Activated CD8-positive, alpha-beta T cell treated with anti-CD3 and anti-CD28 coated beads for 36 hours (primary cell): ENCODE measurements around the gene KLHL26. TPM values are rescaled to one million over a fixed set of nuclear protein-coding genes. Genes with fewer than 3 reads are reported as not detected.

ENCODE experiments used
- ATAC-seq: fragments of 200-7000 bp; cut with Tn5 transposase; one replicate; pipeline ENCODE4 v1.10.0; 2021; ENCODE audit warnings: mild to moderate bottlenecking, moderate library complexity
- CTCF ChIA-PET: fragments of 350-600 bp; sonication (Branson Sonifier 250); formaldehyde crosslinking; loops from one replicate; lab custom pipeline; 2021; ENCODE audit warnings: antibody characterized with exemption; lab: Charles Lee
- POLR2A ChIA-PET: fragments of 350-600 bp; sonication (Branson Sonifier 250); formaldehyde crosslinking; loops from one replicate; lab custom pipeline; 2021; ENCODE audit warnings: antibody characterized with exemption; lab: Charles Lee
- DNase-seq: peaks from one replicate; pipeline ENCODE4 v3.0.0-alpha.2; 2020
- H3K27ac Mint-ChIP-seq: one replicate; pipeline ENCODE4 v1.8.0; 2021; ENCODE audit warnings: mild to moderate bottlenecking, mixed read lengths
- H3K27me3 Mint-ChIP-seq: one replicate; pipeline ENCODE4 v1.8.0; 2021; ENCODE audit warnings: mixed read lengths
- H3K36me3 Mint-ChIP-seq: one replicate; pipeline ENCODE4 v1.8.0; 2021; ENCODE audit warnings: low read depth, mixed read lengths
- H3K4me1 Mint-ChIP-seq: one replicate; pipeline ENCODE4 v1.8.0; 2021; ENCODE audit warnings: low read depth, mixed read lengths
- H3K4me3 Mint-ChIP-seq: one replicate; pipeline ENCODE4 v1.8.0; 2021; ENCODE audit warnings: mild to moderate bottlenecking, moderate library complexity, mixed read lengths
- H3K9me3 Mint-ChIP-seq: one replicate; pipeline ENCODE4 v1.8.0; 2021; ENCODE audit warnings: mixed read lengths
- CTCF ChIP-seq: fragments of 200-600 bp; IDR thresholded peaks from one replicate; pipeline ENCODE4 v1.8.0; 2022; ENCODE audit warnings: antibody characterized with exemption, mild to moderate bottlenecking
- intact Hi-C: fragments of 100-400 bp; cut with micrococcal nuclease; formaldehyde crosslinking; loops from one replicate; pipeline ENCODE4 v1.10.0; 2022
- total RNA-seq, 2 experiments: library from RNA; stranded (reverse); gene quantifications; one replicate each; pipeline ENCODE4 v1.2.3, GENCODE V29; 2021

Gene KLHL26
- total RNA-seq, 2 experiments from 2014 or later, result 10.3 to 10.8 TPM

GRCh38 chr19:18660051-18660910, 23.5 kb downstream of the KLHL26 start:
- H3K27ac Mint-ChIP-seq, result no peak overlapping the region
- H3K4me1 Mint-ChIP-seq, result peaks cover 10% of the 10 kb centered on the region
- no peaks in the 10 kb centered on the region for H3K36me3 Mint-ChIP-seq
- intact Hi-C loops, result no loop called here
- no peak for TF ChIP-seq CTCF
- no peak overlapping the region for H3K4me3 Mint-ChIP-seq
- CTCF ChIA-PET, result interaction anchor here (1.0 kb wide), 1 partner anchor 187 kb away, joined by 3 read pairs; no protein-coding TSS in a partner anchor
- no peaks in the 10 kb centered on the region for H3K9me3 Mint-ChIP-seq
- no peak for DNase-seq
- POLR2A ChIA-PET, result no interaction called here
- no peak for ATAC-seq
- H3K27me3 Mint-ChIP-seq, result no peaks in the 10 kb centered on the region

- no peak for ATAC-seq
- Mint-ChIP-seq H3K27ac (no peak overlapping the region), H3K4me3 (no peak overlapping the region), H3K36me3 (no peaks in the 10 kb centered on the region), H3K4me1 (peaks cover 10% of the 10 kb centered on the region), H3K9me3 (no peaks in the 10 kb centered on the region), H3K27me3 (no peaks in the 10 kb centered on the region)
- POLR2A ChIA-PET, result no interaction called here
- no peak for DNase-seq
- CTCF ChIA-PET, result interaction anchor here (1.0 kb wide), 1 partner anchor 186 kb away, joined by 3 read pairs; no protein-coding TSS in a partner anchor
- intact Hi-C loops, result no loop called here
- no peak for TF ChIP-seq CTCF
Observed at GRCh38 chr19:18660939-18661670, 24.3 kb downstream of the KLHL26 start.

- DNase-seq (no peak), ATAC-seq (no peak)
- H3K4me1 Mint-ChIP-seq, result peaks cover 10% of the 10 kb centered on the region
- TF ChIP-seq CTCF, result no peak
- H3K4me3 Mint-ChIP-seq, result no peak overlapping the region
- no peaks in the 10 kb centered on the region for H3K27me3 Mint-ChIP-seq
- H3K36me3 Mint-ChIP-seq, result peaks cover 3% of the 10 kb centered on the region
- H3K9me3 Mint-ChIP-seq, result no peaks in the 10 kb centered on the region
- H3K27ac Mint-ChIP-seq, result no peak overlapping the region
- POLR2A ChIA-PET, result no interaction called here
- CTCF ChIA-PET, result no interaction called here
- intact Hi-C loops, result no loop called here
Observed at GRCh38 chr19:18662972-18663732, 26.3 kb downstream of the KLHL26 start.

GRCh38 chr19:18663940-18664530, 27.2 kb downstream of the KLHL26 start:
- H3K9me3 Mint-ChIP-seq, result no peaks in the 10 kb centered on the region
- peaks cover 3% of the 10 kb centered on the region for H3K36me3 Mint-ChIP-seq
- DNase-seq, result peak; percentile 38
- H3K27me3 Mint-ChIP-seq, result no peaks in the 10 kb centered on the region
- H3K4me1 Mint-ChIP-seq, result peaks cover 6% of the 10 kb centered on the region
- peak; percentile 81 for ATAC-seq
- peak overlapping the region; percentile 55 for H3K27ac Mint-ChIP-seq
- no peak for TF ChIP-seq CTCF
- no peak overlapping the region for H3K4me3 Mint-ChIP-seq
- POLR2A ChIA-PET, result interaction anchor here (0.8 kb wide), 1 partner anchor 145 kb away, joined by 3 read pairs; no protein-coding TSS in a partner anchor
- CTCF ChIA-PET, result no interaction called here
- intact Hi-C loops, result no loop called here
